Astrocyte of the cerebellum (primary cell): ENCODE measurements around the gene FBLIM1.

Experiments
- DNase-seq: peaks from one replicate; pipeline ENCODE4 v3.0.0-alpha.2; 2011; ENCODE audit warnings: low read depth
- H3K4me3 ChIP-seq: 2 replicates; pipeline ENCODE4 v1.5.1; 2011; ENCODE audit warnings: mild to moderate bottlenecking, low read depth, low read length, moderate library complexity
- in situ Hi-C: cut with HindIII; loops from 2 replicates; pipeline ENCODE4 v1.10.0; 2017; ENCODE audit warnings: low sequenced_read_pairs
- TF ChIP-seq, protein P1 (sequence below): IDR thresholded peaks from 2 replicates; pipeline ENCODE4 v1.5.1; 2012; ENCODE audit warnings: low read length, low read depth, moderate library complexity, mild to moderate bottlenecking; ENCODE audit errors: missing control alignments

The FBLIM1 gene

DNA sequence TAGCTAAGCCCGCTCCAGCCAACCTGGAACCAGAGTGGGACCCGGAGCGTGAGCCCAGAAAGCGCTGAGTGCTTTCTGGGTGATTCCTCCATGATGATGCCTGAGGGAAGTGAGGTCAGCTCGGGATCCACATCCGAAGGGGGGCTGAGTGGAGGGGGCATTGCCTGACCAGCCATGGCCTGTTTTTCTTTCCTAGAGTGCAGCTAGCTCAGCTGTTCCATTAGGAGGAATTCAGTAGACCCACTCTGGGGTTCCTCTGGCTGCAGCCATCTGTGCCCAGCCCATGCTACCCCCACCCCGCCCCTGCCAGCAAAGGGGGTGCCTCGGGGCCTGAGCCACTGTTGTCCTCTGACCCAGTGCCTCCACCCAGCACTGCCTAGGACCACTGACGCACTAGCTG, 32.1 kb upstream of the FBLIM1 start:
- in situ Hi-C loops = no loop called here
- no peak for DNase-seq
- H3K4me3 ChIP-seq = no peak overlapping the region
- TF ChIP-seq, protein P1, sequence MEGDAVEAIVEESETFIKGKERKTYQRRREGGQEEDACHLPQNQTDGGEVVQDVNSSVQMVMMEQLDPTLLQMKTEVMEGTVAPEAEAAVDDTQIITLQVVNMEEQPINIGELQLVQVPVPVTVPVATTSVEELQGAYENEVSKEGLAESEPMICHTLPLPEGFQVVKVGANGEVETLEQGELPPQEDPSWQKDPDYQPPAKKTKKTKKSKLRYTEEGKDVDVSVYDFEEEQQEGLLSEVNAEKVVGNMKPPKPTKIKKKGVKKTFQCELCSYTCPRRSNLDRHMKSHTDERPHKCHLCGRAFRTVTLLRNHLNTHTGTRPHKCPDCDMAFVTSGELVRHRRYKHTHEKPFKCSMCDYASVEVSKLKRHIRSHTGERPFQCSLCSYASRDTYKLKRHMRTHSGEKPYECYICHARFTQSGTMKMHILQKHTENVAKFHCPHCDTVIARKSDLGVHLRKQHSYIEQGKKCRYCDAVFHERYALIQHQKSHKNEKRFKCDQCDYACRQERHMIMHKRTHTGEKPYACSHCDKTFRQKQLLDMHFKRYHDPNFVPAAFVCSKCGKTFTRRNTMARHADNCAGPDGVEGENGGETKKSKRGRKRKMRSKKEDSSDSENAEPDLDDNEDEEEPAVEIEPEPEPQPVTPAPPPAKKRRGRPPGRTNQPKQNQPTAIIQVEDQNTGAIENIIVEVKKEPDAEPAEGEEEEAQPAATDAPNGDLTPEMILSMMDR = no peak

DNA sequence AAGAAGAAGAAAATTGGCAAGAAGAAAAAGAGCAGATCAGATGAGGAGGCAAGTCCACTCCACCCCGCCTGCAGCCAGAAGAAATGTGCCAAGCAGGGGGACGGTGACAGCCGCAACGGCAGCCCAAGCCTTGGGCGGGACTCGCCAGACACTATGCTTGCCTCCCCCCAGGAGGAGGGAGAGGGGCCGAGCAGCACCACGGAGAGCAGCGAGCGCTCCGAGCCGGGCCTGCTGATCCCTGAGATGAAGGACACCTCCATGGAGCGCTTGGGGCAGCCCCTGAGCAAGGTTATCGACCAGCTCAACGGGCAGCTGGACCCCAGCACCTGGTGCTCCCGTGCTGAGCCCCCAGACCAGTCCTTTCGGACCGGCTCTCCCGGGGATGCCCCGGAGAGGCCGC, 31.6 kb upstream of the FBLIM1 start:
- no peak for DNase-seq
- no peak overlapping the region for H3K4me3 ChIP-seq
- TF ChIP-seq, protein P1 = no peak
- in situ Hi-C loops = no loop called here

DNA sequence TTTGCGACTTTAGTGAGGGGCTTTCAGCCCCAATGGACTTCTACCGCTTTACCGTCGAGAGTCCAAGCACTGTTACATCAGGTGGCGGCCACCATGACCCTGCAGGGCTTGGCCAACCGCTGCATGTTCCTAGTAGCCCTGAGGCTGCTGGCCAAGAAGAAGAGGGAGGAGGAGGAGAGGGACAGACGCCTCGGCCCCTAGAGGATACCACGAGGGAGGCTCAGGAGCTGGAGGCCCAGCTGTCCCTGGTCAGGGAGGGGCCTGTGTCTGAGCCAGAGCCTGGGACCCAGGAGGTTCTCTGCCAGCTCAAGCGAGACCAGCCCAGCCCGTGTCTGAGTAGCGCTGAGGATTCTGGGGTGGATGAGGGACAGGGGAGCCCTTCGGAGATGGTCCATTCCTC, 31.2 kb upstream of the FBLIM1 start:
- in situ Hi-C loops = no loop called here
- no peak overlapping the region for H3K4me3 ChIP-seq
- TF ChIP-seq, protein P1 = no peak
- no peak for DNase-seq

DNA sequence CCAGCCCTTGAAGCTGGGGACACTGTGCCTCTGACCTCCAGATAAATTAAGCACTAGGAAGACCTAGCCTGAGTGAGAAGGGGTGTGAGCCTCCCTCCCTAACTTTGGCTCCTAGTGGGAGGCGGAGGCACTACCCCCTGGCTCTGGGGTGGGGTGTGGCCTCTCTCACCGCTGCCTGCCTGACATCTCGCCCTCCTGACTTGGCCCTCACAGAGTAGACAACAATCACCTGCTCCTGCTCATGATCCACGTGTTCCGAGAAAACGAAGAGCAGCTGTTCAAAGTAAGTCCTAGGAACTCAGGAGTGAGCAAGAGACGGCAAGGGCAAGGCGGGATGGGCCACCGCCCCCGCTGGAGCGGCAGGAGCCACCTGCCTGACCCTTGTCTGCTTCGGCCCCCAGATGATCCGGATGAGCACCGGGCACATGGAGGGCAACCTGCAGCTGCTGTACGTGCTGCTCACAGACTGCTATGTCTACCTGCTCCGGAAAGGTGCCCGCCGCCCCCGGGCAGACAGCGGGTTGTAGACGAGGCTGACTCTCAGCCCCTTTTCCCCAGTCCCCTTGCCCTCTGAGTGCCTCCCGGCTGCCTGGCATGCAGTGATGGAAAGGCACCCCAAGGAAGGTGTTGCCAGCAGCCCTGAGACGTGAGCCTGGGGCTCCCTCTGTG, 30.6 kb upstream of the FBLIM1 start:
- no peak for DNase-seq
- in situ Hi-C loops = no loop called here
- no peak overlapping the region for H3K4me3 ChIP-seq
- TF ChIP-seq, protein P1 = no peak

DNA sequence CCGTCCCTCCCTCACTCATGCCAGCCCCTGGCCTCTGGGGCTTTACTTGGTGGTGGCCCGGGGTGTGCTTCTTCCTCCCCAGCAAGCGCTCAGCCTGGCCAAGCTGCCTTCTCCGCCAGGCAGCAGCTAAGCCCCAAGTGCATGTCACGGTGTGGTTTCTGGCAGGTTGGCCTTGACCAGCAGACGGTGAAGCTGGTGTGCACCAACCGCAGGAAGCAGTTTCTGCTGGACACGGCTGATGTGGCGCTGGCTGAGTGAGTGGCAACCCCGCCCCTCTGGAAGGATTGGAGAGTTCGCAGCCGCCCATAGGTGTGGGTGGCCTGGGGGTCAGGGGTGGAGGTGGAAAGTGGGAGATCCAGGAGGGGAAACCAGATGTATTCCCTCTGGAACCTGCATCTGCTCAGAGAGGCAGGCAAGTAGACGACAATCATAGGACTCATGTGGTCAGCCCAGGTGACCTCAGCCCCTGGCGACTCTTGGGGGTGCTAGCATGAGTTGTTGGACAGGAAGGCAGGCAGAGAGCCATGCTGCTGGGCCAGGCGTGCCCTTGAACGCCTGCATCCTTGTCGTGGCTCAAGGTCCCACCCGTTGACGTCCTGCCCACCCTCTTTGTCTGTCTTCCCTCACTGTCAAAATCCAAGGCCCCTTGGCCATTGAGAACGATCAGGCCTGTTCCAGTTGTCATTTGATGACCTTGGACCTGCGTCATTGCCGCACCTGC, 29.5 kb upstream of the FBLIM1 start:
- H3K4me3 ChIP-seq = no peak overlapping the region
- in situ Hi-C loops = no loop called here
- DNase-seq = no peak
- TF ChIP-seq, protein P1 = no peak

DNA sequence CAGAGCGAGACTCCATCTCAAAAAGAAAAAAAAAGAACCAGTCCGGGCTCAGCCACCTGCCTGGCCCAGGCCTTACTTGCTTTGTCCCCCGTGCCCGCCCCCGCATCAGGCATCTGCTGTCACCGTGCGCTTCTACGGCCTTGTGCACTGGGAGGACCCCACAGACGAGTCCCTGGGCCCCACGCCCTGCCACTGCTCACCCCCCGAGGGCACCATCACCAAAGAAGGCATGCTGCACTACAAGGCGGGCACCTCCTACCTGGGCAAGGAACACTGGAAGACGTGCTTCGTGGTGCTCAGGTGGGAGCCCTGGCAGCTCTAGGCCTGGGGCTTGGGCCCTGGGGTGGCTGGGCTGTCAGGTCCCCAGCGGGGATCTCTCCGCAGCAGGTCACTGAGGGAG, 28.2 kb upstream of the FBLIM1 start:
- TF ChIP-seq, protein P1 = no peak
- in situ Hi-C loops = no loop called here
- H3K4me3 ChIP-seq = no peak overlapping the region
- no peak for DNase-seq
